ENCODE measurements around the gene PFKM. TPM values are rescaled to one million over a fixed set of nuclear protein-coding genes. Genes with fewer than 3 reads are reported as not detected.

Gene PFKM
- total and polyA plus RNA-seq, 9 of the 15 experiments (the other 6 are each of a cell fraction or from before 2014, with no cell fraction given): 16.5 to 39.9 (median 31.7) TPM

GRCh38 chr12:48131517-48131916 is 12.4 kb downstream of the PFKM start (continued):
- TF ChIP-seq CCNT2 (IDR thresholded peaks at IDR 0.05; ENCODE audit: borderline replicate concordance, extremely low read depth, insufficient read length, low read depth, low read length): no peak
- TF ChIP-seq MNT (conservative IDR thresholded peaks at IDR 0.05): no peak
- TF ChIP-seq KLF10 (CRISPR knock-in tag; IDR thresholded peaks at IDR 0.05): no peak
- no peak for TF ChIP-seq ELF2 (CRISPR knock-in tag; IDR thresholded peaks at IDR 0.05)
- no peak for TF ChIP-seq ZNF232 (CRISPR knock-in tag; IDR thresholded peaks at IDR 0.05)
- no peak for TF ChIP-seq ZBTB11 (CRISPR knock-in tag; IDR thresholded peaks at IDR 0.05)
